Measurements from ENCODE around the gene CAP2.
"Not testable (repeated sequence)": the region's sequence is repeated elsewhere in the genome, so short reads cannot be mapped to it uniquely, and the experiment has no call there.

CAP2 gene

DNA sequence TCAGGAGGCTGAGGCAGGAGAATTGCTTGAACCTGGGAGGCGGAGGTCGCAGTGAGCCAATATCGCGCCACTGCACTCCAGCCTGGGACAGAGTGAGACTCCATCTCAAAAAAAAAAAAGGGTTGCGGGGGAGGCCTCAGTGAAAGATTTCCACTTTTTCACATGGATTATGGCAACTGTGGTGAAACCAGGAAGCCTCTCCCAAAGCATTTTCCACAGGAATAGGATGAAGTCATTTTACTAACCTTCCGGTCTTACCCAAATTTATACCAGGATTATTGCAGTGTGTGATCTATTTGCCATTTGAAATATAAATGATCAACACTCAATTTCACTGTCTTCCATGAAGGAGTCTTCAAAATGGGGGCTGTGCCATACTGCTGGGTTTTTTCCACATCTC is 113.1 kb downstream of the CAP2 start:
- no peak for DNase-seq

- DNase-seq: no peak
These were observed 113.6 kb downstream of the CAP2 start for GRCh38 chr6:17506962-17507361.

DNA sequence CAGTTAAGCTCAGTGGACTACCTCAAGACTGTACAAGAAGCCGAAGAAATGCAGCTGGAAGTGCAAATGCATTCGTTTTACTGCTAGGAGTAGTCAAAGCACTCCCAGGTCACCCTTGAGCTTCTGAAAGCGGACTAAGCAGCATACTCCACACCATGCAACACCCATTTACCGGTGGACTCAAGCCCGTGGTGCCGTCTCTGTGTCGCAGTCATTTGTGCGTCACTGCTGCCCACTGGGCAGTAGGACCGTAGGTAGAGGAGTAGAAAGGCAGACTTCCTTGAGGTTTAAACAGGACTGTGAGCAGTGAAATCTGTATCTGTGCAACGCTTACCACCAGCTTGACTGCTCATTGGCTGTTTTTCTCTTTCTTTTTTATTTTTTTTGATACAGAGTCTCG is 117.7 kb downstream of the CAP2 start:
- DNase-seq: no peak

GRCh38 chr6:17511580-17511979 is 118.2 kb downstream of the CAP2 start:
- no peak for DNase-seq

DNA sequence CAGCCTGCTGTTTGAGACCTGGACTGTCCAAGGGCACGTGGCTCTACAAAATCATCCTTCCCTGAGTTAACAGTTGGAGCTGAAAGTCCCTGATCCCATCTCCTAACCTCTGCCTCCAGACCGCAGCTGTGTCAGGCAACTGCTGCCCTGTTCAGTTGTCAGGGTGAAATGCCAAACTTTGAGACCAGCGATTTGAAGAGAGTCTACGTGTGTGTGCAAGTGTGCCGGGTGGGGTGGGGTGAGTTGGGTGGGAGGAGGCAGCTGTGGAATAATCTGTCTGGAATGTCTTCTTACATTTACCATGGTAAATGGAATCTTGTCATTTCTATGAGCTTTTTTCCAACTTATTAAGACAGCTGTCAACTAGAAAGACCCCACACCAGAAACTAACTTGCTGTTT is 125.7 kb downstream of the CAP2 start:
- DNase-seq: no peak

DNA sequence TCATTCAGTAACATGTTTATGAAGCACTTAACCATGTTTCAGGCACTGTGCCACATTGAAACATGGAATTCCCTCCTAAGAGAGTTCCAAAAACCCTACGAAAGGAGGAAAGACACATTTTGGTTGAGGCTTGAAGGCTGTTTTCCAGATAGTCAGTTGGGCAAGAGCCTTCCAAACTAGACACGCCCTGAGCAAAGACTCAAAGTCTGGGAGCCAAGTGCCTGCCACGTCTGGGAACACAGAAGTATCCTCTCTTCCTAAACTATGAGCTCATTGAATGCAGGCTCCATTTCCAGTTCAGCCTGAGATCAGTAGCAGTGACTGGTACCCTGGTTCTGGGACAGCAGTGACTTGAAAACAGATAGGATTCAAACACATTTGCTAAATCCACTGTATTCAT is 132.2 kb downstream of the CAP2 start:
- DNase-seq: no peak

- no peak for DNase-seq
These were observed 133.7 kb downstream of the CAP2 start for GRCh38 chr6:17527076-17527475.

DNA sequence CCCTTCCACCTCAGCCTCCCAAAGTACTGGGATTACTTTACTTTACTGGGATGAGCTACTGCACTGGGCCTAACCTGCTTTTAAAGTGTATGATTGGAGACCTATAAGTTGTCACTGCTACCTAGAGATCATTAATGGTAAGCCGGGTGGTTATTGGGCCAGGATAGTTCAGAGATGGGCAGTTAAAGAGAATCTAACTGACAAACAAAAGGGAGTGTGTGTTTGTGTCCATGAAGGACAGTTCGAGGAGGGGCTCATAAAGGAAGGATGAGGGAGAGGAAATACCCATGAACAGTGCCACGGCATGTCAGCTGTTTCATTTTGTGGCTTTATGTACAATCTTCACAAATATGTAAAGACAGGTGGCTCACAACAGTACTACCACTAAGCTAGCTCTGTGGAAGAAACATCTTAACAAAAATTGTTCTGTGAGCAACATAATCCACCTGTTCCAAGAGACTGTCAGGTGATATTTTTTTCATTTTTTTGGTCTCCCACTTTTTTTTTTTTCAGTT is 137.0 kb downstream of the CAP2 start:
- DNase-seq: no peak

DNA sequence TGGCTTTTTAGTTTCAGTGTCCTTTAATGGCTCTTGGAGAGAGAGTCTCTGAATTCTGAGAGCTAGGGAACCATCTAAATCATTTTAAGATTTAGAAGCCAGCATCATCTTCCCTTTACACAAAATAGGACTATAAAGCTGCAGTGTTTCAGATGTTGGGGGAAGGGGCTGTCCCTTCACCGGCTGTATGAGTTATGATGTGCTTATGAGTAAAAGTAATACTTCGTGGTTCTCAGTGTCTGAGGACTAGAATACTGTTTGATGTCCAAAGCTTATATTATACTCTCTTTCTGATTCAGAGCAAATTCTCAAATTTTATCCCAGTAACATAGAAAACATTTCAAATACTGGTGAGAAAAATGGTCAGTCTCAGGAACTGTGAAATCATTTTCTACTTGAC is 143.2 kb downstream of the CAP2 start:
- DNase-seq: no peak

GRCh38 chr6:17542243-17542642 is 148.8 kb downstream of the CAP2 start:
- no peak for DNase-seq

DNA sequence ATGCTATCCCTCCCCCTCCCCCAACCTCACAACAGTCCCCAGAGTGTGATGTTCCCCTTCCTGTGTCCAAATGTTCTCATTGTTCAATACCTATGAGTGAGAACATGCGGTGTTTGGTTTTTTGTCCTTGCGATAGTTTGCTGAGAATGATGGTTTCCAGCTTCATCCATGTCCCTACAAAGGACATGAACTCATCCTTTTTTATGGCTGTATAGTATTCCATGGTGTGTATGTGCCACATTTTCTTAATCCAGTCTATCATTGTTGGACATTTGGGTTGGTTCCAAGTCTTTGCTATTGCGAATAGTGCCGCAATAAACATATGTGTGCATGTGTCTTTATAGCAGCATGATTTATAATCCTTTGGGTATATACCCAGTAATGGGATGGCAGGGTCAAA is 152.3 kb downstream of the CAP2 start:
- DNase-seq: not testable (repeated sequence)

- no peak for DNase-seq
These were observed 158.1 kb downstream of the CAP2 start for GRCh38 chr6:17551383-17551958.

DNA sequence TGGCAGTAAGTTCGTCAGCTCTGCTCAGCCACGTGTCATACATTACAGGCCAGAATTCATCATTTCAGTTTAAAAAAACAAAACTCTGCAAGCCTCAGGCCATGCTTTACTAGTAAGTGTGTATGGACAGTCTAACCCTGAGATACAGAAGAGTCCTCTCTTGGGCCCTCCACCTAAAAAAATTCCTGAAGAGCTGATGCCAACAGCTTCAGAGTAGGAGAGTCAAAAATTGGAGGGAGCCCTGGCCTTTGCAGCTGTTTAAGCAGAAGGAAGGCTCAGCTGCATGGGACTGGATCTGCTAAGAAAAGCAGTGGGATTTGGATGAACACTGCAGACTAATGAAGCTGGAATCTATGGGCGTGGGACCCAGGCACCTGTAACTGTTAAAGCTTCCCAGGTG is 159.5 kb downstream of the CAP2 start:
- DNase-seq: no peak

GRCh38 chr6:17556014-17556413 is 162.6 kb downstream of the CAP2 start:
- no peak for DNase-seq

DNA sequence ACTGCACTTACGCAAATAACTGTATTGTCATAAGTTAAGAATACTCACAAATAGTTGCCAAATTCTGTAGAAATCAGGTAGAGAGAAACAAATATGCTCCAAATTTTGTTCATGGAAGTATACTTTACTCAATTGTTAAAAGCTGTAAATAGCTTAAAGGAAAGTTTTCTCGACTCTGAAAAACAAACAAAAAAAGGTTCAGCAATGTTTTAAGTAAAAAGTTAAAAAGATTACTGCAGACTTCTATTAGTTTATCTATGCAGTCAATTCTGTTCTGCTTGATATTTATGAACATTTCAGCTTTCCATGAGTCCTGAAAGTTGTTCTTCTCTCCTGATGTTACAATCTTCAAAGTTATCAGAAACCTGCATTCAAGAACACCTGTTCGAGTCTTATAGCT is 169.2 kb downstream of the CAP2 start:
- DNase-seq: no peak

DNA sequence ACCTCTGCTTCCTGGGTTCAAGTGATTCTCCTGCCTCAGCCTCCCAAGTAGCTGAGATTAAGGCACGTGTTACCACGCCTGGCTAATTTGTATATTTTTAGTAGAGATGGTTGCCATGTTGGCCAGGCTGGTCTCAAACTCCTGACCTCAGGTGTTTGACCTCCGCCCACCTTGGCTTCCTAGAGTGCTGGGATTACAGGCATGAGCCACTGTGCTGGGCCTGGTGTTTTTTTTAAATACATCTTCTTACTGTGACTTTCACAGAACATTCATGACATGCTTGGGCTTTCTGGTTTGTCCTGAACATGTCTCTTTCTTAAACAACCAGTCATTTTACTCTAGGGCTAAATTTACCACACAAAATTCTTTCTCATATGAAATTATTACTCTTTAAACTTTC is 172.0 kb downstream of the CAP2 start:
- DNase-seq: no peak

DNA sequence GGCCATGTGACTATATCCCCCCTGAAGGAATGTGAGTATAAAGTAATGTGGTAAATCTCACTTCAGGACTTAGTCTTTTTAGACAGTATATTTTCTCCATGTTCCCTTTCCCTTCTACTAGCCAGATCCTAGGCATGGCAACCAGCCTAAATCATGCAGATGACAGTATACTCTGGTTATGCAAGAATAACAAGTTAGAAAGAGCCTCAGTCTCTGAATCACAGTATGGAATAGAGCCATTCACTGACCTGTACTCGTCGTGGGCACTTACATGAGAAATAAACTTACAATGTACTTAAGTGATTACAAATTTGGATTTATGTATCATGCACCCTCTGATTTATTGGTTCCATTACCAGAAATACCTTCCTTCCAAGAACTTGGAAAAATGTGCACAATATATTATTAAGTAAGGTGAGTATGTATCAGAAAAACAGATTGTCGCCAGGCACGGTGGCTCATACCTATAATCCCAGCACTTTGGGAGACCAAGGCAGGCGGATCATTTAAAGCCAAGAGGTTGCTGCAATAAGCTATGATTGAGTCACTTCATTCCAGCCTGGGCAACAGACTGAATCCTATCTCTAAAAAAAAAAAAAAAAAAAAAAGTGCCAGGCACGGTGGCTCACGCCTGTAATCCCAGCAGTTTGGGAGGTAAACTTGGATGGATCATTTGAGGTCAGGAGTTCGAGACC is 181.6 kb downstream of the CAP2 start:
- no peak for DNase-seq

DNA sequence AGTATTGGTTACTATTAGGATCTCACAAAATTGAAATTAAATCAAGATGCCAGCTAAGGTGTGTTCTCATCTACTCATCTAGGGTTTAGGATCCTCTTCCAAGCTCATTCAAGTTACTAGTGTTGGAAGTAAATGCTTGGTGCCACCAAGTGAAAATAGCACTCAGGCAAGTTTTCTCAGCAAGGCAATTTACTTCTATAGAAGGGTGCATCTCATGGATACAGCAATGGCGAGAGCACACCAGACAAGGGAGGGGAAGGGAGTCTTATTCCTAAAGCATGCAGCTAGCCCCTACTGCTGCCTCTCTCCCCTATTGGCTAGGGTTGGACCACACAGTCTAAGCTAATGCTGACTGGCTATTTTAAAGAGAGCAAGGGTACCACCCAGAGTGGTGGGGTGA is 183.7 kb downstream of the CAP2 start:
- no peak for DNase-seq

DNA sequence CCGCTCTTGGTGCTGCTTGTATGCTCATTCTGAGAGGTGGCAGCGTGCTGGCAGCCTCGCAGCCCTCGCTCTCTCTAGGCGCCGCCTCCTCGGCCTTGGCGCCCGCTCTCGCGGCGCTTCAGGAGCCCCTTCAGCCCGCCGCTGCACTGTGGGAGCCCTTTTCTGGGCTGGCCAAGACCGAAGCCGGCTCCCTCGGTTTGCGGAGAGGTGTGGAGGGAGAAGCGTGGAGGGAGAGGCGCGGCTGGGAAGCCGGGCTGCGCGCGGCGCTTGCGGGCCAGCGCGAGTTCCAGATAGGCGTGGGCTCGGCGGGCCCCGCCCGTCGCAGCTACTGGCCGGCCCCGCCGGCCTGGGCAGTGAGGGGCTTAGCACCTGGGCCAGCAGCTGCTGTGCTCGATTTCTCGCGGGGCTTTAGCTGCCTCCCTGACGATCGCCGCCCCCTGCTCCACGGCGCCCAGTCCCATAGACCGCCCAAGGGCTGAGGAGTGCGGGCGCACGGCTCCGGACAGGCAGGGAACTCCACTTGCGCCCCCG is 187.2 kb downstream of the CAP2 start:
- DNase-seq: peak; percentile 37 to 42

- DNase-seq: not testable (repeated sequence)
These were observed 187.9 kb downstream of the CAP2 start for GRCh38 chr6:17581282-17581681.

DNA sequence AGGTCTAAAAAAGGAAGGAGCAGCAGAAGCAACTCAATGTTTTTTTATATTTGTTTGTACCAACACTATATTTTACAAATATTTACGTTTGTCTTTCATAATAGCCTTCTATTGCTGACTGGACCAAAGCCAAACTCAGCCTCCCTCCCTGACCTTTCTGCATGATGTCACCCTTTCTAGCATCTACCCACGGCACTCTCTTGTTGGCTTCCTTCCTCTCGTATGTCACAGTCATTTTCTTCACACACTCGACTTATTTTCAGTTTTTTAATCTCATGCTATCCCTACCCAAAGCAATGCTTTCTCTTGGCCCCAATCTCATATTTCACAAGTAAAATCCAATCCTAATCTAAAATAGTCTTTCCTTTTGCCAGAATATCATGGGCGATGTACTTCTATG is 190.4 kb downstream of the CAP2 start:
- DNase-seq: peak in 1 of 2 experiments; percentile 38

- DNase-seq: peak; percentile 63 to 75
These were observed 190.9 kb downstream of the CAP2 start for GRCh38 chr6:17584241-17584803.

GRCh38 chr6:17585766-17586490 is 192.5 kb downstream of the CAP2 start:
- no peak for DNase-seq

DNA sequence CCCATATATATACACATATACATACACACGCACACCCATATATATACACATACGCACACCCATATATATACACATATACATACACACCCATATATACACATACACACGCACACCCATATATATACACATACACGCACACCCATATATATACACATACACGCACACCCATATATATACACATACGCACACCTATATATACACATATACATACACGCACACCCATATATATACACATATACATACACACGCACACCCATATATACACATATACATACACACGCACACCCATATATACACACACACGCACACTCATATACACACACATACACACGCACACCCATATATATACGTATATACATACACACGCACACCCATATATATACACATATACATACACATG is 193.2 kb downstream of the CAP2 start:
- not testable (repeated sequence) for DNase-seq

All from NCI-H2081 (cell line).